ENCODE results near the gene WIPI1.

GRCh38 chr17:68456339-68457167, 743 bp downstream of the WIPI1 start:
- no peak for TF ChIP-seq GATA2 (IDR thresholded peaks at IDR 0.05; ENCODE audit: low read depth, low read length)
- TF ChIP-seq GATA3 (IDR thresholded peaks at IDR 0.05; ENCODE audit: low read depth, low read length): no peak

Measured in SH-SY5Y (cell line).